K562 (cell line): Measurements from ENCODE around the gene AIRE.

Experiments used
- RFX5 ChIP-seq: IDR thresholded peaks from 2 replicates; pipeline ENCODE4 v1.6.1; 2011; ENCODE audit warnings: low read depth, mild to moderate bottlenecking, improper control_type of control experiment, low read length
- ZNF589 ChIP-seq: fragments of 200-800 bp; sonication (Bioruptor generic); IDR thresholded peaks from 2 replicates; pipeline ENCODE4 v1.6.1; 2016; ENCODE audit warnings: low read depth, missing genetic modification characterization, missing compliant biosample characterization

GRCh38 chr21:44310628-44311507 lies 25.2 kb downstream of the AIRE start:
- TF ChIP-seq RFX5 (no peak), ZNF589 (CRISPR knock-in tag) (no peak)
